ENCODE results near the gene NR2F6.
A peak's percentile ranks its signal among the peaks of the same experiment; 100 is the strongest.

- TF ChIP-seq, protein P1, sequence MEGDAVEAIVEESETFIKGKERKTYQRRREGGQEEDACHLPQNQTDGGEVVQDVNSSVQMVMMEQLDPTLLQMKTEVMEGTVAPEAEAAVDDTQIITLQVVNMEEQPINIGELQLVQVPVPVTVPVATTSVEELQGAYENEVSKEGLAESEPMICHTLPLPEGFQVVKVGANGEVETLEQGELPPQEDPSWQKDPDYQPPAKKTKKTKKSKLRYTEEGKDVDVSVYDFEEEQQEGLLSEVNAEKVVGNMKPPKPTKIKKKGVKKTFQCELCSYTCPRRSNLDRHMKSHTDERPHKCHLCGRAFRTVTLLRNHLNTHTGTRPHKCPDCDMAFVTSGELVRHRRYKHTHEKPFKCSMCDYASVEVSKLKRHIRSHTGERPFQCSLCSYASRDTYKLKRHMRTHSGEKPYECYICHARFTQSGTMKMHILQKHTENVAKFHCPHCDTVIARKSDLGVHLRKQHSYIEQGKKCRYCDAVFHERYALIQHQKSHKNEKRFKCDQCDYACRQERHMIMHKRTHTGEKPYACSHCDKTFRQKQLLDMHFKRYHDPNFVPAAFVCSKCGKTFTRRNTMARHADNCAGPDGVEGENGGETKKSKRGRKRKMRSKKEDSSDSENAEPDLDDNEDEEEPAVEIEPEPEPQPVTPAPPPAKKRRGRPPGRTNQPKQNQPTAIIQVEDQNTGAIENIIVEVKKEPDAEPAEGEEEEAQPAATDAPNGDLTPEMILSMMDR (conservative IDR thresholded peaks at IDR 0.05; ENCODE audit: low read depth in 2 of 2): no peak
- peak; percentile 96 for TF ChIP-seq POLR2AphosphoS5 (IDR thresholded peaks at IDR 0.05; ENCODE audit: low read depth)
- no peak for TF ChIP-seq JUNB (IDR thresholded peaks at IDR 0.05; ENCODE audit: unreplicated experiment)
- TF ChIP-seq, protein P2, sequence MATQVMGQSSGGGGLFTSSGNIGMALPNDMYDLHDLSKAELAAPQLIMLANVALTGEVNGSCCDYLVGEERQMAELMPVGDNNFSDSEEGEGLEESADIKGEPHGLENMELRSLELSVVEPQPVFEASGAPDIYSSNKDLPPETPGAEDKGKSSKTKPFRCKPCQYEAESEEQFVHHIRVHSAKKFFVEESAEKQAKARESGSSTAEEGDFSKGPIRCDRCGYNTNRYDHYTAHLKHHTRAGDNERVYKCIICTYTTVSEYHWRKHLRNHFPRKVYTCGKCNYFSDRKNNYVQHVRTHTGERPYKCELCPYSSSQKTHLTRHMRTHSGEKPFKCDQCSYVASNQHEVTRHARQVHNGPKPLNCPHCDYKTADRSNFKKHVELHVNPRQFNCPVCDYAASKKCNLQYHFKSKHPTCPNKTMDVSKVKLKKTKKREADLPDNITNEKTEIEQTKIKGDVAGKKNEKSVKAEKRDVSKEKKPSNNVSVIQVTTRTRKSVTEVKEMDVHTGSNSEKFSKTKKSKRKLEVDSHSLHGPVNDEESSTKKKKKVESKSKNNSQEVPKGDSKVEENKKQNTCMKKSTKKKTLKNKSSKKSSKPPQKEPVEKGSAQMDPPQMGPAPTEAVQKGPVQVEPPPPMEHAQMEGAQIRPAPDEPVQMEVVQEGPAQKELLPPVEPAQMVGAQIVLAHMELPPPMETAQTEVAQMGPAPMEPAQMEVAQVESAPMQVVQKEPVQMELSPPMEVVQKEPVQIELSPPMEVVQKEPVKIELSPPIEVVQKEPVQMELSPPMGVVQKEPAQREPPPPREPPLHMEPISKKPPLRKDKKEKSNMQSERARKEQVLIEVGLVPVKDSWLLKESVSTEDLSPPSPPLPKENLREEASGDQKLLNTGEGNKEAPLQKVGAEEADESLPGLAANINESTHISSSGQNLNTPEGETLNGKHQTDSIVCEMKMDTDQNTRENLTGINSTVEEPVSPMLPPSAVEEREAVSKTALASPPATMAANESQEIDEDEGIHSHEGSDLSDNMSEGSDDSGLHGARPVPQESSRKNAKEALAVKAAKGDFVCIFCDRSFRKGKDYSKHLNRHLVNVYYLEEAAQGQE (IDR thresholded peaks at IDR 0.05; ENCODE audit: unreplicated experiment): no peak
- TF ChIP-seq EZH2 (IDR thresholded peaks at IDR 0.05; ENCODE audit: low read depth, unreplicated experiment): no peak
- TF ChIP-seq EZH2phosphoT487 (IDR thresholded peaks at IDR 0.05; ENCODE audit: unreplicated experiment): no peak
Measured at GRCh38 chr19:17234911-17235299, 10.8 kb downstream of the NR2F6 start.

All from GM23338 (cell line).